ENCODE measurements around the gene ASB5.

Gene ASB5

DNA sequence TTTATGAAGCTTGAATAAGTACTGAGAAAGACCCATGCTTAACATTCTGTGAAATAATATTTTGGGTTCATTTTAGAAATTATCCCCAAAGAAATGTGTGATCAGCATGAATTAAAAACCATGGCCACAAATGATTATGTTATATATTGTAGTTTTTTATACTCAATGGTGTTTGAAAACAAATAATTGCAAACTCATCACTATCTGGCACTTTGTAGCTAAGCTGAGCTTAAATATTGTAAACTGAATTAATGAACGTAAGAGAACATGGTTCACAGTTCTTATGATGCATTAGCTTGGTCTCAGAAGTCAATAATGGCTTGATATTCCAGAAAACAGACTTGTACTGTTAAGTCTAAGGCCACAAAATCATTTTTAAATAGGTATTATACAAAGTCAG lies 24.6 kb upstream of the ASB5 start:
- H2AFZ ChIP-seq (ENCODE audit: low read length) = no peak overlapping the region

DNA sequence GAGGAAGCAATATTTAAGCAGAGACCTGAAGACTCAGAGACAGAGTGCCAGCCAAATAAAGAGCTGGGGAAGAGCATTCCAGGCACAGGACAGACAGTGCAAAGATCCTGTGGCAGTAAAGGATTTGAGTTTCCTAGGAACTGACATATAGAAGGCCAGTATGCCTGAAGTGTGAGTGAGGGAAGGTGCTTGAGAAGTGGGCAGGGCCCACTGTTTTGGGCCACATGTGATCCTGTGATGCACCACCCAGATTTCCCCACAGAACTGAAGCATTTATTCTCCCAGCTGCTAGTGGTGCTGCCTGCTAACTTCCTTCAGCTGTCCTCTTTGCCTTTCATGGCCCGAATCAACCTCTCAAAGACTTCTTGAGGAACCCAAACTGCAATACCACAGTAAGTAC lies 23.9 kb upstream of the ASB5 start:
- no peak overlapping the region for H3K4me2 ChIP-seq (ENCODE audit: low read length)
- TF ChIP-seq EZH2 (IDR thresholded peaks at IDR 0.05; ENCODE audit: borderline replicate concordance, low read length) = no peak
- TF ChIP-seq, protein P1, sequence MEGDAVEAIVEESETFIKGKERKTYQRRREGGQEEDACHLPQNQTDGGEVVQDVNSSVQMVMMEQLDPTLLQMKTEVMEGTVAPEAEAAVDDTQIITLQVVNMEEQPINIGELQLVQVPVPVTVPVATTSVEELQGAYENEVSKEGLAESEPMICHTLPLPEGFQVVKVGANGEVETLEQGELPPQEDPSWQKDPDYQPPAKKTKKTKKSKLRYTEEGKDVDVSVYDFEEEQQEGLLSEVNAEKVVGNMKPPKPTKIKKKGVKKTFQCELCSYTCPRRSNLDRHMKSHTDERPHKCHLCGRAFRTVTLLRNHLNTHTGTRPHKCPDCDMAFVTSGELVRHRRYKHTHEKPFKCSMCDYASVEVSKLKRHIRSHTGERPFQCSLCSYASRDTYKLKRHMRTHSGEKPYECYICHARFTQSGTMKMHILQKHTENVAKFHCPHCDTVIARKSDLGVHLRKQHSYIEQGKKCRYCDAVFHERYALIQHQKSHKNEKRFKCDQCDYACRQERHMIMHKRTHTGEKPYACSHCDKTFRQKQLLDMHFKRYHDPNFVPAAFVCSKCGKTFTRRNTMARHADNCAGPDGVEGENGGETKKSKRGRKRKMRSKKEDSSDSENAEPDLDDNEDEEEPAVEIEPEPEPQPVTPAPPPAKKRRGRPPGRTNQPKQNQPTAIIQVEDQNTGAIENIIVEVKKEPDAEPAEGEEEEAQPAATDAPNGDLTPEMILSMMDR (IDR thresholded peaks at IDR 0.05; ENCODE audit: low read length) = no peak
- no peaks in the 10 kb centered on the region for H4K20me1 ChIP-seq (ENCODE audit: insufficient read depth, low read length)
- H3K36me3 ChIP-seq (ENCODE audit: insufficient read depth, low read length) = no peaks in the 10 kb centered on the region
- H3K9me3 ChIP-seq (ENCODE audit: low read length) = no peaks in the 10 kb centered on the region
- H3K27me3 ChIP-seq (ENCODE audit: insufficient read depth, low read length) = no peaks in the 10 kb centered on the region; the same call in 1 of the 2 replicates
- H3K79me2 ChIP-seq (ENCODE audit: insufficient read depth, low read length) = no peaks in the 10 kb centered on the region
- no peak overlapping the region for H3K27ac ChIP-seq (ENCODE audit: low read depth, low read length, poor library complexity, severe bottlenecking)
- no peaks in the 10 kb centered on the region for H3K4me1 ChIP-seq (ENCODE audit: insufficient read depth, low read length, severe bottlenecking)
- H3K9me2 ChIP-seq (ENCODE audit: low read depth, low read length) = no peaks in the 10 kb centered on the region
- no peak overlapping the region for H2AFZ ChIP-seq (ENCODE audit: low read length)
- H3K4me3 ChIP-seq (ENCODE audit: low read depth, low read length, poor library complexity, severe bottlenecking) = no peak overlapping the region
- no peak overlapping the region for H3K9ac ChIP-seq (ENCODE audit: low read length)
- no peaks in the 10 kb centered on the region for H3F3A ChIP-seq (ENCODE audit: insufficient read depth, low read length)

More for the DNA sequence above, 24.6 kb upstream of the ASB5 start:
- Histone ChIP-seq H3K9me2 (ENCODE audit: low read depth, low read length) (no peaks in the 10 kb centered on the region), H3K27me3 (ENCODE audit: insufficient read depth, low read length) (no peaks in the 10 kb centered on the region; the same call in 1 of the 2 replicates), H3K36me3 (ENCODE audit: insufficient read depth, low read length) (no peaks in the 10 kb centered on the region), H3K4me1 (ENCODE audit: insufficient read depth, low read length, severe bottlenecking) (no peaks in the 10 kb centered on the region), H3K79me2 (ENCODE audit: insufficient read depth, low read length) (no peaks in the 10 kb centered on the region), H3K9ac (ENCODE audit: low read length) (no peak overlapping the region), H3K27ac (ENCODE audit: low read depth, low read length, poor library complexity, severe bottlenecking) (no peak overlapping the region), H3K4me2 (ENCODE audit: low read length) (no peak overlapping the region), H3K4me3 (ENCODE audit: low read depth, low read length, poor library complexity, severe bottlenecking) (no peak overlapping the region), H3K9me3 (ENCODE audit: low read length) (no peaks in the 10 kb centered on the region), H3F3A (ENCODE audit: insufficient read depth, low read length) (no peaks in the 10 kb centered on the region), H4K20me1 (ENCODE audit: insufficient read depth, low read length) (no peaks in the 10 kb centered on the region)
- TF ChIP-seq EZH2 (IDR thresholded peaks at IDR 0.05; ENCODE audit: borderline replicate concordance, low read length) = no peak
- TF ChIP-seq, protein P1 (IDR thresholded peaks at IDR 0.05; ENCODE audit: low read length) = no peak

DNA sequence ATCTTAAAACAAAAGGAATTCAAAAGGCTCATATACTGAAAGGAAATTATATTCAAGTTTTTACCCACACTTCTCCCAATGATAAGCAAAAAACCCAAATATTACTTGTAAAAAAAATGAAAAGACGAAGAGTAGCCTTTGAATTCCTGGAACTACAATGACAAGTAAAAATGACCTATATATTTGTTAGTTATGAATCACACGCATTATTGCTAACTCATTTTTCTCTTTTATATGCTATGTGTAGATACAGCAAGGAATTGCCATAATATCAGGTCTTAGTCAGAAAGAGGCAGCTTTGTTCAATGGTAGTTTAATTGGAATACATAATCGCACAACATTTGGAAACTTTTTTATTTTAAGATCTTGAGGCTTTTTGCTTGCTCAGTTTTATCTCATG lies 22.7 kb upstream of the ASB5 start:
- H2AFZ ChIP-seq (ENCODE audit: low read length) = no peak overlapping the region
- no peaks in the 10 kb centered on the region for H3K9me2 ChIP-seq (ENCODE audit: low read depth, low read length)
- no peaks in the 10 kb centered on the region for H3F3A ChIP-seq (ENCODE audit: insufficient read depth, low read length)
- H3K4me1 ChIP-seq (ENCODE audit: insufficient read depth, low read length, severe bottlenecking) = no peaks in the 10 kb centered on the region
- TF ChIP-seq EZH2 (IDR thresholded peaks at IDR 0.05; ENCODE audit: borderline replicate concordance, low read length) = no peak
- TF ChIP-seq, protein P1 (IDR thresholded peaks at IDR 0.05; ENCODE audit: low read length) = no peak
- H3K36me3 ChIP-seq (ENCODE audit: insufficient read depth, low read length) = no peaks in the 10 kb centered on the region
- no peak overlapping the region for H3K9ac ChIP-seq (ENCODE audit: low read length)
- no peak overlapping the region for H3K27ac ChIP-seq (ENCODE audit: low read depth, low read length, poor library complexity, severe bottlenecking)
- no peaks in the 10 kb centered on the region for H3K9me3 ChIP-seq (ENCODE audit: low read length)
- no peak overlapping the region for H3K4me2 ChIP-seq (ENCODE audit: low read length)
- no peaks in the 10 kb centered on the region for H4K20me1 ChIP-seq (ENCODE audit: insufficient read depth, low read length)
- no peaks in the 10 kb centered on the region for H3K79me2 ChIP-seq (ENCODE audit: insufficient read depth, low read length)
- no peaks in the 10 kb centered on the region; the same call in 1 of the 2 replicates for H3K27me3 ChIP-seq (ENCODE audit: insufficient read depth, low read length)
- no peak overlapping the region for H3K4me3 ChIP-seq (ENCODE audit: low read depth, low read length, poor library complexity, severe bottlenecking)
